RWPE2 (cell line): ENCODE measurements around the gene CADM4.

Experiments
- ATAC-seq: fragments of 200-7000 bp; cut with Tn5 transposase; 3 replicates; pipeline ENCODE4 v1.9.1; 2021; ENCODE audit warnings: low read depth
- DNase-seq: peaks from one replicate; pipeline ENCODE4 v3.0.0-alpha.2; 2020; ENCODE audit warnings: low spot score
- H3K27ac ChIP-seq: fragments of 450-650 bp; 2 replicates; pipeline ENCODE4 v1.5.1; 2017; ENCODE audit warnings: mild to moderate bottlenecking; ENCODE audit not compliant: poor library complexity, severe bottlenecking
- H3K27me3 ChIP-seq: fragments of 250-450 bp; sonication (Bioruptor Pico); 2 replicates; pipeline ENCODE4 v1.5.1; 2021; ENCODE audit warnings: mild to moderate bottlenecking, moderate library complexity; ENCODE audit not compliant: insufficient read depth, poor library complexity, severe bottlenecking
- H3K36me3 ChIP-seq: fragments of 250-450 bp; sonication (Bioruptor Pico); 2 replicates; pipeline ENCODE4 v1.5.1; 2020; ENCODE audit warnings: low read depth, mild to moderate bottlenecking, moderate library complexity
- H3K4me1 ChIP-seq: fragments of 250-450 bp; sonication (Bioruptor Pico); 2 replicates; pipeline ENCODE4 v1.5.1; 2021; ENCODE audit warnings: mild to moderate bottlenecking, moderate library complexity; ENCODE audit not compliant: insufficient read depth, poor library complexity, severe bottlenecking
- H3K4me3 ChIP-seq: fragments of 250-450 bp; sonication (Bioruptor Pico); 2 replicates; pipeline ENCODE4 v1.5.1; 2021; ENCODE audit warnings: mild to moderate bottlenecking, moderate library complexity; ENCODE audit not compliant: severe bottlenecking
- H3K9me3 ChIP-seq: fragments of 250-450 bp; sonication (Bioruptor Pico); 2 replicates; pipeline ENCODE4 v1.5.1; 2021; ENCODE audit warnings: mild to moderate bottlenecking, moderate library complexity; ENCODE audit not compliant: severe bottlenecking
- CTCF ChIP-seq: fragments of 450-650 bp; IDR thresholded peaks from one replicate; pipeline ENCODE4 v1.5.1; 2017; ENCODE audit warnings: mild to moderate bottlenecking, moderate library complexity; ENCODE audit not compliant: poor library complexity, severe bottlenecking

The CADM4 gene

DNA sequence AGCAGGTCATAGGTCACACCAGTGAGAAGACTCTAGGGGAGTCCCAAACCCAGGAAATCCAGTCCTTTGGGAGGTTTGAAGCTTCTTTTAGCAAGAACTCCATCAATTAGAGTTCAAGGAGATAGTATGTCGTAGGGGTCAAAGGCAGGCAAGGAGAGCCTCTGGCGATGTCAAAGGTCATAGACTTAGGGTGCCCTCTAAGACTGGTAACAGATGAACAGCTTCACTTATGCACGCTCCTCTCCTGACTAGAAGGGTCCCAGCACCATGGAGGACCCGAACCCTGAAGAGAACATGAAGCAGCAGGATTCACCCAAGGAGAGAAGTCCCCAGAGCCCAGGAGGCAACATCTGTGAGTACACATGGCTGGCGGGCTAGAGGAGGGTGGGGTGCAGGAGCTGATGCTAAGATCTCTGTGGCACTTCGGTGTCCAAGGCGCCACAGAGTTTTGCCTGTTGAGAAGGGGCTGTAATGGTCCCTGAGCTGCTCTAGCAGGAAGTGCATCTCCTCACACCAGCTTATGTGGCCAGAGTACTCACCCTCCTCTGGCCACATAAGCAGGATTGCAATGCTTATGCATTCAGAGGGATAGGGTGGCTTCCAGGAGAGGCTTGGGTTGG lies 42.7 kb downstream of the CADM4 start:
- no peak for DNase-seq
- H3K9me3 ChIP-seq = no peaks in the 10 kb centered on the region
- no peaks in the 10 kb centered on the region for H3K4me1 ChIP-seq
- no peak for ATAC-seq
- H3K4me3 ChIP-seq = peak overlapping the region; percentile 59
- peak overlapping the region; percentile 56 for H3K27ac ChIP-seq
- H3K27me3 ChIP-seq = no peaks in the 10 kb centered on the region
- H3K36me3 ChIP-seq = peaks cover 22% of the 10 kb centered on the region
- no peak for TF ChIP-seq CTCF

- peak; percentile 77 for ATAC-seq
- no peak for TF ChIP-seq CTCF
- peaks cover 22% of the 10 kb centered on the region for H3K36me3 ChIP-seq
- no peaks in the 10 kb centered on the region for H3K27me3 ChIP-seq
- no peaks in the 10 kb centered on the region for H3K4me1 ChIP-seq
- H3K4me3 ChIP-seq = peak within 1 kb of the TSS; percentile 59
- H3K27ac ChIP-seq = peak within 1 kb of the TSS; percentile 56
- no peaks in the 10 kb centered on the region for H3K9me3 ChIP-seq
- DNase-seq = peak; percentile 98
These were observed 43.4 kb downstream of the CADM4 start, which contains the start of the genes IRGQ and ZNF576 for GRCh38 chr19:43595999-43596841. TSS of gene IRGQ (minus strand) at chr19:43596134. CDS start at chr19:43595338, 796 bp downstream. TSS of gene ZNF576 (plus strand) at chr19:43596595. CDS start at chr19:43597109, 514 bp downstream.

GRCh38 chr19:43595605-43595998 lies 44.0 kb downstream of the CADM4 start:
- Histone ChIP-seq H3K4me1 (no peaks in the 10 kb centered on the region), H3K27me3 (no peaks in the 10 kb centered on the region), H3K36me3 (peaks cover 22% of the 10 kb centered on the region), H3K9me3 (no peaks in the 10 kb centered on the region), H3K27ac (peak overlapping the region; percentile 56), H3K4me3 (peak overlapping the region; percentile 59)
- no peak for DNase-seq
- peak; percentile 17; the same call in 2 of the 3 replicates for ATAC-seq
- no peak for TF ChIP-seq CTCF

DNA sequence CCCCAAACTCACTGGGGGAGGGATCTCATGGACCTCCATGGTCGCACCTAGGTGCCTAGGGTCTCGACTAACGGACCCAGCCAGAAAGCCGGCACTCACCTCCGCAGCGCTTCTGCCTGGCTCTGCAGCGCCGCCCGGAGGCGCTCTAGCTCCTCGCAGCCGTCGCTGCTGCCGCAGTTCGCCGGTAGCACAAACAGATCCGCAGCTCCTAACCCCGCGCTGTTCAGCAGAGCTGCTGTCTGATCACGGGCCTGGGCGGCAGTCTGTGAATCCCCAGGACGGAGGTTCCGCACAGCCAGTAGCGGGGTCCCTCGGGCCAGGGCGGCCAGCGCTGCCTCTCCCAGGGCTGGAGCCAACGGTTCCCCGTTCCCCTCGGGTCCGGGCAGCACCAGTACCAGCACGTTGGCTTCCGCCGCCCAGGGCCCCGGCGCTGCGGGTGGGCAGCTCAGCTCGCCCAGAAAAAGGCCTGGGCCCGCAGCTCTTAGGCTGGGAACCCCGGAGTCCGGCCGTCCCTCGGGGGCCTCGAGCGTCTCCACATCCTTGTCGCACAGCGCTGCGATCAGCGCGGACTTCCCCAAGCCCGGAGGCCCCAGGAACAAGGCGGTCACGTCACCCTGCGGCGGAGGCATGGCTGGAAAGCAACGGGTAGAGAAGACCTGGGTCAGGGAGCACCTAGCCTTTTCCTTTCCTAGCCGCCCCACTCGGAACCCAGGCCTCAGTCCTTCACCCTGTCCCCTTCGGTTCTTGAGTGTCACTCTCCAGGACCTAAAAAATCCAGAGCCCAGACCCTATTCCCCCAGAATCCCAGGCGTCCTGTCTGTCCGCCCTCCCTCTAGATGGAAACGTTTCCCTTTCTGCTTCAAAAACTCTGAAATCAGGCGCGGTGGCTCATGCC lies 44.7 kb downstream of the CADM4 start:
- Histone ChIP-seq H3K4me3 (peak overlapping the region; percentile 59), H3K9me3 (no peaks in the 10 kb centered on the region), H3K4me1 (no peaks in the 10 kb centered on the region), H3K27ac (peak overlapping the region; percentile 56), H3K36me3 (peaks cover 22% of the 10 kb centered on the region), H3K27me3 (no peaks in the 10 kb centered on the region)
- DNase-seq (no peak), ATAC-seq (peak; percentile 30; the same call in 2 of the 3 replicates)
- peak; percentile 76 for TF ChIP-seq CTCF
